AG10803 (cell line): ENCODE measurements around the gene NHLH1.

Source experiments
- DNase-seq: peaks from one replicate; pipeline ENCODE4 v3.0.0; 2010; ENCODE audit warnings: low read depth
- H3K4me3 ChIP-seq: 2 replicates; pipeline ENCODE4 v1.5.1; 2011; ENCODE audit warnings: mild to moderate bottlenecking, low read length, control low read depth
- TF ChIP-seq, protein P1 (sequence below): conservative IDR thresholded peaks from 2 replicates; pipeline ENCODE4 v1.5.1; 2011; ENCODE audit warnings: mild to moderate bottlenecking, low read length, control low read depth, inconsistent platforms

The NHLH1 gene

DNA sequence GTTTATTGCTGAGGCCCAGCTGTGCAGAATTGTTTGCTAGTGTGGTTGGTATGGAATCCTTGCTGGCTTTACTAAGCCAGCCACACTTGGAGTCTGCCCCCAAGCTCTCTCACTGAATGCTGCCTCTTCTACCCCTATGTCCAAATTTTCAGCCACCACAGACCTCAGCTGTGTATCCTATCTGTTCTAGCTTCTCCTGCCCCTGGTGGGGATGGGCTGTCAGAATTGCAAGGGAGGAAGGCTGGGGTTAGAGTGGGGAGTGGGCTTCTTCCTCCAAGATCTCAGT, 4.4 kb downstream of the NHLH1 start:
- no peak overlapping the region for H3K4me3 ChIP-seq
- TF ChIP-seq, protein P1, sequence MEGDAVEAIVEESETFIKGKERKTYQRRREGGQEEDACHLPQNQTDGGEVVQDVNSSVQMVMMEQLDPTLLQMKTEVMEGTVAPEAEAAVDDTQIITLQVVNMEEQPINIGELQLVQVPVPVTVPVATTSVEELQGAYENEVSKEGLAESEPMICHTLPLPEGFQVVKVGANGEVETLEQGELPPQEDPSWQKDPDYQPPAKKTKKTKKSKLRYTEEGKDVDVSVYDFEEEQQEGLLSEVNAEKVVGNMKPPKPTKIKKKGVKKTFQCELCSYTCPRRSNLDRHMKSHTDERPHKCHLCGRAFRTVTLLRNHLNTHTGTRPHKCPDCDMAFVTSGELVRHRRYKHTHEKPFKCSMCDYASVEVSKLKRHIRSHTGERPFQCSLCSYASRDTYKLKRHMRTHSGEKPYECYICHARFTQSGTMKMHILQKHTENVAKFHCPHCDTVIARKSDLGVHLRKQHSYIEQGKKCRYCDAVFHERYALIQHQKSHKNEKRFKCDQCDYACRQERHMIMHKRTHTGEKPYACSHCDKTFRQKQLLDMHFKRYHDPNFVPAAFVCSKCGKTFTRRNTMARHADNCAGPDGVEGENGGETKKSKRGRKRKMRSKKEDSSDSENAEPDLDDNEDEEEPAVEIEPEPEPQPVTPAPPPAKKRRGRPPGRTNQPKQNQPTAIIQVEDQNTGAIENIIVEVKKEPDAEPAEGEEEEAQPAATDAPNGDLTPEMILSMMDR, result no peak
- DNase-seq, result no peak

DNA sequence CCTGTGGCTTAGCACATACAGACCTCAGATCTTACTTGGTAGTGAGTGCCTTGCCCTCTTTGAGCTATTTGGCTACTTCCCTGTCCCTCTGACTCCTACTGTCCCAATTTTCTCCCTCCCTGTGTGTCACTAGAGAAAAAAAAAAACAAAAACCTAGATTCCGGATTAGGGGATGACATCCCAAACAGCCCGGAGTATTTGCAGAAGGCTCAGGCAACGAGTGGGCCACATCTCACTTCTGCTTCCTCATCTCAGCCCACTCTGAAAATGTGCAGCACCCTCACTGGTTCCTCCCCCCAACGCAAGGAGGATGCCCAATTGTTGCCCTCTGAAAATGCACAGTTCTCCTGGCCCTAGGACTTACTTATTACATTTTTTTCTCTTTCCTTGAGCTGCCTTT, 4.9 kb downstream of the NHLH1 start:
- TF ChIP-seq, protein P1, result no peak
- no peak overlapping the region for H3K4me3 ChIP-seq
- no peak for DNase-seq

DNA sequence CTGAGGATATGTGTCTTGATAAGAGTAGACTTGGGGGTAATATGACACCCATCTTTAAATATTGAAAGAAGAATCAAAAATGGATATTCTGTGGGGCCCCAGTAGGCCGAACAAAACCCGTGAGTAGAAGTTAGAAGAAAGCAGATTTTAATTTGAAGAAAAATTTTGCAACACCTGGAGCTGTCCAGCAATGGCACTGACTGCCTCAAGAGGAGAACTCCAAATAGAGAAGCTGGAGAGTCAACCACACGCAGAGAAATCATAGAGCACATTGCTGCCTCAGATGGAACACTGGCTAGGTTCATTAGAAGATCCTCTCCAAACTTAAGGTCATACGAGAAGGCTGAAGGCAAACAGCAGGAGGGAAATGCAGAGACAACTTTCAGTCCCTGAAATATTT, 6.8 kb downstream of the NHLH1 start:
- TF ChIP-seq, protein P1, result no peak
- no peak for DNase-seq
- no peak overlapping the region for H3K4me3 ChIP-seq

DNA sequence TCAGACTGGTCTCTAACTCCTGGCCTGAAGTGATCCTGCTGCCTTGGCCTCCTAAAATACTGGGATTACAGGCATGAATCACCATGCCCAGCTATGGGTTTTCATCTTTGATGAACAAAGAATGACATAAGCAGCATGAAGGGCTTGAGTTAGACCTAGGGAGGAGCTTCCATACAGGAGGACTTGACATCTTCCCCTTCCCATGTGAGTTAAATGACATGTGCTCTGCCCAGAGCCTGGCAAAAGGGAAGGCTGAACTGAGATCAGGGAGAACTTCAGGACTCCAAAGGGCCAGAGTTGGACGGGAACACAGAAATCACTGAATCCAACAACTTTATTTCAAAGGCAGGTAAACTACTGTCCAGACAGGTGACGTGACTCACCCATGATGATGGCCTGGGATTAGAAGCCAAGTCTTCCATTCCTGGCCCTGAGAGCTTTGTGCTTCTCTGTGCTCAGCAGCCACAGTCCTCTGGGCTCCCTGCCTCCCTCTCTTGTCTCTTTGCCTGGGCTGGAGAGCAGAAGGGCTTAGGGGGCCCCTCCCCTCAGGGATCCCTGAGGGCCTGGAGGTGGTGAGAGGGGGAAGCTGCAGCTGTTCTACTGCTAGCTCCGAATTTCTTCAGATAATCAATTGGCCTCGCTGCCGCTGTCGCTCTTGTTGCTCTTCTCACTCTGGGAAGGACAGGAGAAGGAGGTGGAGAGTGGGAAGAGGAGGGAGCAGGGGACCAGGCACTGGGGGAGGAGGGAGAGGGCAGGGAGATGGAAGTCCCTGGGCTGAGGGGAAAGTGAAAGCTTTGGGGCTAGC, 7.6 kb downstream of the NHLH1 start:
- DNase-seq, result no peak
- H3K4me3 ChIP-seq, result no peak overlapping the region

DNA sequence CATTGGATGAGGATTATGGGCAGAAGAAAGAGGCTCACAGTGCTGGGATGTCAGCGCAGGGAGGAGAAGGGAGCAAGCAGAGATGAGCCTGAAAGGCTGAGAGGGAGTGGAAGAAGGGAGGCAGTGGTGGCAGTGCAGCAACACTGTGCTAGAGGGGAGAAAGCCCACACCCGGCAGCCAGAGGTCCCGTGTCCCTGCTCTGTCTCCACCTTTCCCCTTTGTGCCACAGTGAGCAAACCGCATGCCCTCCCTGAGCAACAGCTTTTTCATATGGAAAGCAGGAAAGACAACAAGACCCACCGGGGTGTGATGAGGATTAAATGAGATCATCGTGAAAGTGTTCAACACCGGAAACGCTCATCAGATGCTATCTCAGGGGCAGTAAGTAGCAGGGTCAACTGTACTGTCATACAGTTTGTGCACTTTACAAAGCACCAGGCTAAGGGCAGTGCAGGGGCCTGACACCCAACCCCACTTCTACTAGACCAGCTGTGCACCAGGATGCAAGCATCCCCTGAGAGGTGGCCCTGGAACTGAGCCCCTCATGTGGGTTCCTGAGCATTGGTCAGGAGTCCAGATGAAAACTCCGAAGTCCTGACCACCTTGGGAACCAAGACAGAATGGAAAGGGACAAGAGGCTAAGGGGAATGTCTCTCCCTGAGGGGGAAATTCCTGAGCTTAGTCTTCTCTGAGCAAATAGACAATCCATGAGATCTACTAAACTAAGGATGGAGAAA, 9.1 kb downstream of the NHLH1 start:
- TF ChIP-seq, protein P1, result no peak
- peak; percentile 36 for DNase-seq

More for the DNA sequence above, 7.6 kb downstream of the NHLH1 start:
- TF ChIP-seq, protein P1, result no peak

DNA sequence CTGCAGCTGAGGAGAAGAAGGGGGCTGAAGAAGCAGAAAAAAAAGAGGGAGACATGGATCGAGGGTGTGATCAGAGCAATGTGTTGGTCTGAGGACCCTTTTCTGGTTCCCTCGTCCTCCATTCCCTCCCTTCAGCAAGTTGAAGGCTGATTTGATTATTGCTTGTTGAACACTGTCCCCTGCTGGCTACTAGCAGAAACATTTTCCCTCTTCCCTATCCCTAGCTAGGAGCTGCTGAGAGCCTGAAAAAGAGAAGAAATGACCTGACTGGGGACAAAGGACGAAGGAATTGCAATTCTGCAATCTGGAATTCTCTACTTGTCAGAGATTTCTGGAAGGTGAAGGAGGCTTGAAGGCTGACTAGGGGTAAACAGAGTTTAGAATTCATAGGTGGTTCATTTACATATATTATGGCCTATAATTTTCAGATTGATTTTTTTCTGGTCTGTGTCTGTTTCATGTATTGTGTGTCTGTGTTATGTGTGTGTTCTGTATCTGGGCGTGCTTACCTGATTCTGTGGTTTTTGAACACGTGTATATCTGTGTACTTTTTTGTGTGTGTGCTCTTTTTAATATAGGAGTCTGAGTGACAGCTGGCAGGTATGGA, 9.8 kb downstream of the NHLH1 start:
- peak; percentile 74 for DNase-seq
- H3K4me3 ChIP-seq, result no peak overlapping the region
- TF ChIP-seq, protein P1, result peak; percentile 98

More for the DNA sequence above, 9.1 kb downstream of the NHLH1 start:
- H3K4me3 ChIP-seq, result no peak overlapping the region
